Fibroblast of mammary gland (primary cell): ENCODE measurements around the gene ADGRB3.

Experiments used
- DNase-seq: peaks from one replicate; pipeline ENCODE4 v3.0.0-alpha.2; 2010; ENCODE audit warnings: low read depth
- H3K4me3 ChIP-seq: 2 replicates; pipeline ENCODE4 v1.5.1; 2011; ENCODE audit warnings: low read depth, mild to moderate bottlenecking, low read length, moderate library complexity; ENCODE audit not compliant: control insufficient read depth
- CTCF ChIP-seq: conservative IDR thresholded peaks from 2 replicates; pipeline ENCODE4 v1.5.1; 2011; ENCODE audit warnings: low read depth, low read length, inconsistent platforms; ENCODE audit not compliant: control insufficient read depth, insufficient read depth

Gene ADGRB3

DNA sequence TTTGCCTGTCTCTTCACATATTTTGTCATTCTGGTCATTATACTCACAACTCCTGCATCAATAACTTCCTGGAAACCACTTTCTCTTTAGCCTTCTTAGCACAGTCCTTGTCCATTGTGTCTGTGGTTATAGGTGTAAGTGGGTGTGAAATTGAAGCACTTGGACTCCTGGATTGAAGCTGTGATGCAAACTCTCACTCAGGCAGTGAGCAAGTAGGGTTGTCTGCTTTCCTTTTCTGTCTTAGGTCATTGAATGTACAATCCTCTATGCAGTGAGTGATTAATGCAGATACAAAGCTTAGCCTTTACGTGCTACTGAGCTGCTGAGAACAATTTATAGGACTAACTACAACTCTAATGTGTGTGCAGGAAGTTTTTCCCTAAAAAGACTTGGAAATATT lies 54.8 kb downstream of the ADGRB3 start:
- DNase-seq = no peak
- TF ChIP-seq CTCF = no peak

GRCh38 chr6:68691120-68691519 lies 56.0 kb downstream of the ADGRB3 start:
- H3K4me3 ChIP-seq = no peak overlapping the region
- DNase-seq = no peak
- TF ChIP-seq CTCF = no peak

More for the DNA sequence above, 54.8 kb downstream of the ADGRB3 start:
- H3K4me3 ChIP-seq = no peak overlapping the region

GRCh38 chr6:68693271-68693670 lies 58.2 kb downstream of the ADGRB3 start:
- TF ChIP-seq CTCF = no peak
- H3K4me3 ChIP-seq = no peak overlapping the region
- no peak for DNase-seq

GRCh38 chr6:68695403-68695802 lies 60.3 kb downstream of the ADGRB3 start:
- no peak overlapping the region for H3K4me3 ChIP-seq
- no peak for DNase-seq
- no peak for TF ChIP-seq CTCF

GRCh38 chr6:68695838-68696237 lies 60.8 kb downstream of the ADGRB3 start:
- TF ChIP-seq CTCF = no peak

GRCh38 chr6:68697394-68697793 lies 62.3 kb downstream of the ADGRB3 start:
- no peak for TF ChIP-seq CTCF

More at GRCh38 chr6:68695838-68696237, 60.8 kb downstream of the ADGRB3 start:
- DNase-seq = no peak
- no peak overlapping the region for H3K4me3 ChIP-seq

GRCh38 chr6:68701159-68701558 lies 66.1 kb downstream of the ADGRB3 start:
- TF ChIP-seq CTCF = no peak
- DNase-seq = no peak
- H3K4me3 ChIP-seq = no peak overlapping the region

More at GRCh38 chr6:68697394-68697793, 62.3 kb downstream of the ADGRB3 start:
- no peak for DNase-seq
- no peak overlapping the region for H3K4me3 ChIP-seq
